ENCODE measurements around the gene ZNF385B.
"Not testable (repeated sequence)": the region's sequence is repeated elsewhere in the genome, so short reads cannot be mapped to it uniquely, and the experiment has no call there.

ZNF385B gene

DNA sequence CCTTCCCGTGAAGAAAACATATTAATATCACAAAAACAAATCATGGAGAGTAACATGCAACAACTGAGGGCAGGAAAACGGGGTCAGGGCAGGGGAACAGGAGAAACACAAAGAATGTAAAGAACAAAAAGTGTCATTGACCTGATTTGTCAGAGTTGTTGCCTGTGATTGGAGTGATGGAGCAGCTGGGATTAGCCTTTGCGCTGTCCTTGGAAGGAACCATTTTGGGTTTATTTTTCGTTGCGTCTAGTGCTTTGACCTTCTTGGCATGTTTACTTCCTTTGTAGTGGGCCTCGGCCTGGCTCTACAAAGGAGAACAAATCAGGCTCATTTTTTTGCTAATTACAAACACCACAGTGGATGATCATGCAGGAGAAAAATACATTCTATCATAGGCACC is 378.3 kb downstream of the ZNF385B start:
- Histone ChIP-seq H3K36me3 (ENCODE audit: control insufficient read depth, insufficient read depth, low read length) (no peaks in the 10 kb centered on the region), H3K27me3 (ENCODE audit: control insufficient read depth, insufficient read depth, low read length) (no peaks in the 10 kb centered on the region), H3K9me3 (ENCODE audit: control insufficient read depth, insufficient read depth, low read length) (no peaks in the 10 kb centered on the region), H3K9ac (ENCODE audit: low read depth, low read length) (no peak overlapping the region), H3K4me1 (ENCODE audit: control insufficient read depth, insufficient read depth, low read length) (no peaks in the 10 kb centered on the region), H3K4me3 (ENCODE audit: low read depth, low read length) (no peak overlapping the region)

DNA sequence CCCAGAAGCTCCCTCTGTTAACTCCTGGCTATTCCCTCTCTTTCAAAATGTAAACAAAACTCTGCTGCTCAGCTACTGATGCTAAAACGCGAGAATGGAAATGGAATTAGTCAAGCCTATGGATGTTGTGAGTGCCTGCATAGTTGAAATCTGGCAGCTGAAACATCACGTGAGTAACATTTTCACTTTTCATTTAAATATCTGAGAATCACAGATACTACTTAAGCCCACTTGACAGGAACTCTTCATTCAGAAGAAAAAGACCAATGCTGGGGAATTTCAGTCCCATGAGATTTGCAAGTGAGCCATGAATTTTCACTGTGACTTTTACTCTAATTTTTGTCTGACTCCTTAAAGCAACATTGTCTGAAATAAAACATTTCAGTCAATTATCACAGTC is 381.5 kb downstream of the ZNF385B start:
- H3K4me1 ChIP-seq (ENCODE audit: control insufficient read depth, insufficient read depth, low read length) = no peaks in the 10 kb centered on the region
- no peaks in the 10 kb centered on the region for H3K9me3 ChIP-seq (ENCODE audit: control insufficient read depth, insufficient read depth, low read length)
- no peaks in the 10 kb centered on the region for H3K36me3 ChIP-seq (ENCODE audit: control insufficient read depth, insufficient read depth, low read length)
- H3K9ac ChIP-seq (ENCODE audit: low read depth, low read length) = no peak overlapping the region
- no peak overlapping the region for H3K4me3 ChIP-seq (ENCODE audit: low read depth, low read length)
- H3K27me3 ChIP-seq (ENCODE audit: control insufficient read depth, insufficient read depth, low read length) = no peaks in the 10 kb centered on the region

DNA sequence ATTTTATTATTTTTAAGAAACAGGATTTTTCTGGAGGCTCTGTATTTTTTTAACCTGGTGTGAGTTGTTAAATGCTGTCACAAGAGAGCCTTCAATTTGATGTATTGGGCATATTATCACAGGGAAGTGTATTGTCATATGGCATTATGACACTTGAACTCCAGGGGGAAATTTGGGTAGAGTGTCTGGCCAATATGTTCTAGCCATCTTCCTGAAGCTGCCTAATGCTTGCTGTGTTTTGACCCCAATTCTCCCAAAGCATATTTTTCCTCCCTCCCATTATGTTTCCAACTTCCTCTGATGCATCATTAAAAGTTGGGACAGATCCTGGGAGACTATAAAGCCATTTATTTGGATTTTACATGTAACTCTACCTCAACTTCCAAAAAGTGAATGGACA is 382.6 kb downstream of the ZNF385B start:
- Histone ChIP-seq H3K4me1 (ENCODE audit: control insufficient read depth, insufficient read depth, low read length) (no peaks in the 10 kb centered on the region), H3K9ac (ENCODE audit: low read depth, low read length) (no peak overlapping the region), H3K4me3 (ENCODE audit: low read depth, low read length) (no peak overlapping the region), H3K9me3 (ENCODE audit: control insufficient read depth, insufficient read depth, low read length) (no peaks in the 10 kb centered on the region), H3K36me3 (ENCODE audit: control insufficient read depth, insufficient read depth, low read length) (no peaks in the 10 kb centered on the region), H3K27me3 (ENCODE audit: control insufficient read depth, insufficient read depth, low read length) (no peaks in the 10 kb centered on the region)

DNA sequence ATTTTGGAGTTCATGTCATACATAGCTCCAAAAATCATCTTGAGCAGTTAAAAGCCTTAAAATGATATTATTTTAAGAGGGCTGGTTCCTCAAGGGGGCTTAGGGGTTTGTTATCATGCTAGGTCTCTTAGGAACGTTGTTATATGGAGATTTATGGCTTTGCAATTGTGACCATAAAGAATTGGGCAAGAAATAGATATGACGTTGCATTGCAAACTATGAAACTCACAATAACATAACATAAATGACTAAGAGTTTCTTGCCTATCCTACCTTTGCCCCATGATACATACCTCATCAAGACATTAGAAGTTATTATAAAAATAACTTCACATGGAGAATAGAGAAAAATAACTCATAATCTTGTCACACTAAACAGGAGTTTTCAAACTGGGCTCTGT is 390.4 kb downstream of the ZNF385B start:
- Histone ChIP-seq H3K27me3 (ENCODE audit: control insufficient read depth, insufficient read depth, low read length) (no peaks in the 10 kb centered on the region), H3K4me1 (ENCODE audit: control insufficient read depth, insufficient read depth, low read length) (peaks cover 3% of the 10 kb centered on the region), H3K4me3 (ENCODE audit: low read depth, low read length) (no peak overlapping the region), H3K9ac (ENCODE audit: low read depth, low read length) (no peak overlapping the region), H3K36me3 (ENCODE audit: control insufficient read depth, insufficient read depth, low read length) (no peaks in the 10 kb centered on the region), H3K9me3 (ENCODE audit: control insufficient read depth, insufficient read depth, low read length) (no peaks in the 10 kb centered on the region)

DNA sequence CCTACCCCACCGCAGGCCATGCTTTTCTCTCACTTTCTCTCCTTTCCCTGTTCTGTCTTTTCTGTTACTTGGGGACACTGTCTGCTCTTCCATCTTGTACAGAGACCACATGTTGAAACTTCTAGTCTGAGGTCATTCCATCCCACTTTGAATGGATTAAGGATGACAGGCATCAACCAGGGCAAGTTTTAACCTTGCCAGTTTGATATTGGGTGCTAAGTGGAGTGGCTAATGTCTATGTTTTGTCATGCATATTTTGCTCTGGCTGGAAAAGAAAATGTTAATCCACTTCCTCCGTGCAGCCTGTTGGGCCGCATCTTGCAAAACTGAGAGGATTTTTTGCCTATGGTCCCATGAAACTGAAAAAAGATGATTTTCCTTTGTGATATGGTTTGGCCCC is 391.3 kb downstream of the ZNF385B start:
- Histone ChIP-seq H3K9me3 (ENCODE audit: control insufficient read depth, insufficient read depth, low read length) (no peaks in the 10 kb centered on the region), H3K4me3 (ENCODE audit: low read depth, low read length) (no peak overlapping the region), H3K36me3 (ENCODE audit: control insufficient read depth, insufficient read depth, low read length) (no peaks in the 10 kb centered on the region), H3K4me1 (ENCODE audit: control insufficient read depth, insufficient read depth, low read length) (peaks cover 3% of the 10 kb centered on the region), H3K27me3 (ENCODE audit: control insufficient read depth, insufficient read depth, low read length) (no peaks in the 10 kb centered on the region), H3K9ac (ENCODE audit: low read depth, low read length) (no peak overlapping the region)

DNA sequence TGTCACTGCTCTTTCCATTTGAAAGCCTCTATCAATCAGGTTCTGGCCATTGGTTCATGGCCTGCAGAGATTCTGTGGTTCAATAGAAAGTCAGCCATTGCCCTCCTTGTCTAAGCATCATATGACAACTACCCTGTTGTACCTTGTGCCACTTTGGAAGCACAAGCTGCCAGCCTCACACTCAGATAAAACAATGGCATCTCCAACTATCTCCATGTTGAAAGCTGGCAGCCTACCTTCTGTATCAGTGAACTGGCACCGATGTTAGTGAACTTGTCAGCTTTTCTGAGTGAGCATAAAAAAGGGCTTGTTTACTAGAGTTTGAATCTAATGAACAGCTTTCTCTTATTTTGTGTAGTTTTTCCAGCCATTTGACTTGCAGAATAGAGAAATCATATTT is 393.5 kb downstream of the ZNF385B start:
- Histone ChIP-seq H3K4me1 (ENCODE audit: control insufficient read depth, insufficient read depth, low read length) (peaks cover 3% of the 10 kb centered on the region), H3K9ac (ENCODE audit: low read depth, low read length) (no peak overlapping the region), H3K4me3 (ENCODE audit: low read depth, low read length) (no peak overlapping the region), H3K9me3 (ENCODE audit: control insufficient read depth, insufficient read depth, low read length) (no peaks in the 10 kb centered on the region), H3K36me3 (ENCODE audit: control insufficient read depth, insufficient read depth, low read length) (no peaks in the 10 kb centered on the region), H3K27me3 (ENCODE audit: control insufficient read depth, insufficient read depth, low read length) (no peaks in the 10 kb centered on the region)

DNA sequence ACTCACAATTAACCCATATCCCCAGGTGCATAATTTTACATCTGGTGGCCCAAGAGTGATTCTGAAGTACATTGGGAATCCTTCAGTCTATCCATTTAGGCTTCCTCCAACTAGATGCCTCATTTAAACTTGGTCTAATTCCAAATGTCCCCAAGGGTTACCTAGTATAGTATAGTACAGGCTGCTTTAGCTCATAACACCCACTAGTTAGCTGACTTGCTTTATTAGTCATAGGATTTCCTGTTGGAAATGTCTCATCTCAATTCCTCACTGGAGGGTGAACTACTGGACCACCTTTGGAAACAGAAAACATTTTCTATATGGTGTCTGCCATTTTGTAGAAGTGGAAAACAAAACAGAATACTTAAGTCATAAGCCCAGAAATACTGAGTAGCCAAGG is 394.3 kb downstream of the ZNF385B start:
- Histone ChIP-seq H3K9ac (ENCODE audit: low read depth, low read length) (no peak overlapping the region), H3K4me1 (ENCODE audit: control insufficient read depth, insufficient read depth, low read length) (peaks cover 3% of the 10 kb centered on the region), H3K27me3 (ENCODE audit: control insufficient read depth, insufficient read depth, low read length) (no peaks in the 10 kb centered on the region), H3K4me3 (ENCODE audit: low read depth, low read length) (no peak overlapping the region), H3K36me3 (ENCODE audit: control insufficient read depth, insufficient read depth, low read length) (no peaks in the 10 kb centered on the region), H3K9me3 (ENCODE audit: control insufficient read depth, insufficient read depth, low read length) (no peaks in the 10 kb centered on the region)

DNA sequence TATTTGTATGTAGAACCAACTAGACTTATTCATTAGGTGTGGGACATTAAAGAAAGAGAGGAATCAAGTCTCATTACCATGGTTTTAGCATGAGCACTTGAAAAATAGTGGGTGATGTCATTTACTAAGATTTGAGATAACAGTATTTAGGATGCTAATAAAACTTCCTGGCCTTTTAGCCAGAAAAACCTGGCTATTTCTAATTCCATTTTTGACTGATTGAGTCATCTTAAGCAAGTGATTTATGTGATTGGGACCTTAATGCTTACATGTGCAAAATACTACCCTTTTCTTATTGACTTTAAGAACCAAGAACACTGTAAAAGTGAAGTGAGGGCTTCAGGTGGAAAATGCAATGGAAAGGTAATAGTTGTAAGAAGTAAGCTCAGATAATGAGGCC is 400.0 kb downstream of the ZNF385B start:
- Histone ChIP-seq H3K27me3 (ENCODE audit: control insufficient read depth, insufficient read depth, low read length) (no peaks in the 10 kb centered on the region), H3K4me1 (ENCODE audit: control insufficient read depth, insufficient read depth, low read length) (no peaks in the 10 kb centered on the region), H3K4me3 (ENCODE audit: low read depth, low read length) (no peak overlapping the region), H3K9me3 (ENCODE audit: control insufficient read depth, insufficient read depth, low read length) (peaks cover 5% of the 10 kb centered on the region), H3K9ac (ENCODE audit: low read depth, low read length) (no peak overlapping the region), H3K36me3 (ENCODE audit: control insufficient read depth, insufficient read depth, low read length) (no peaks in the 10 kb centered on the region)

DNA sequence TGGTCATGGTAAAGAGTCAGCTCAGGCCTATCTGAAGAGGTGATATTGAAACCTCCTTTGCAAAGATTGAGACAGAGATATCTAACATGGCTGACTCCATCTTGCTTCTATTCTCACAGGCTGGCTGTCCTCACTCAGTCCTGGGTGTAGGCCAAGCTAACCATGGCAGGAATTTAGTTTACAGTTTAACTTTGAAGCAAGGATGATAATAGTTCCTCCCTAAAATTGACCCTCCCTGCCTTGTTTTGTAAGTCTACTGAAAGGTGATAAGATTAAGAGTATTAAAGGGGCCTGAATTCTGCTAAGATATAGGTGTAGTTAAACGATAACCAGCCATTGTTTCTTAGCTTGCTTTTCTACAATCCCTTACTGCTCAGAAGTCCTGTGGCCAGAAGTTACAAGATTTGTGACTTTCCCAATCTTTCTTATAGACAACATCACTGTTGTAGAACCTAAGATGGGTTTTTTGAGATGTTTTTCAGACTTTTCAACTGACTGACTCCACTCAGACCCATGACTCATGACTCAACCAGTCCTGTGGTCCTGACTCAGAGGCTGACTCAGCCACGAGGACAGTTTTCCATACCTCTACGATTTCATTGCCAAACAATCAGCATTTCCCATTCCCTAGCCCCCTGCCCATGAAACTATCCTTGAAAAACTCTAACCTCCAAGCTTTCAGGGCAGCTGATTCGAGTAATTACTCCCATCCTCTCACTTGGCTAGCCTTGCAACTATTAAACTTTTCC is 401.1 kb downstream of the ZNF385B start:
- Histone ChIP-seq H3K4me3 (ENCODE audit: low read depth, low read length) (no peak overlapping the region), H3K9ac (ENCODE audit: low read depth, low read length) (no peak overlapping the region), H3K9me3 (ENCODE audit: control insufficient read depth, insufficient read depth, low read length) (peaks cover 5% of the 10 kb centered on the region), H3K27me3 (ENCODE audit: control insufficient read depth, insufficient read depth, low read length) (no peaks in the 10 kb centered on the region), H3K36me3 (ENCODE audit: control insufficient read depth, insufficient read depth, low read length) (no peaks in the 10 kb centered on the region), H3K4me1 (ENCODE audit: control insufficient read depth, insufficient read depth, low read length) (no peaks in the 10 kb centered on the region)

DNA sequence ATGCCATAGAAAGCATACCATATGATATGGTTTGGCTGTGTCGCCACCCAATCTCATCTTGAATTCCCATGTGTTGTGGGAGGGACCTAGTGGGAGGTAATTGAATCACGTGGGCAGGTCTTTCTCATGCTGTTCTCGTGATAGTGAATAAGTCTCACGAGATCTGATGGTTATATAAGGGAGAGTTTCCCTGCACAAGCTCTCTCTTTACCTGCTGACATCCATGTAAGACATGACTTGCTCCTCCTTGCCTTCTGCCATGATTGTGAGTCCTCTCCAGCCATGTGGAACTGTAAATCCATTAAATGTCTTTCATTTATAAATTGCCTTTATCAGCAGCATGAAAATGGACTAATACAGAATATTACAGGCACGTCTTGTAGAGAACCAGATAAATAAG is 403.3 kb downstream of the ZNF385B start:
- not testable (repeated sequence) for H3K9ac ChIP-seq (ENCODE audit: low read depth, low read length); H3K9me3 ChIP-seq (ENCODE audit: control insufficient read depth, insufficient read depth, low read length); H3K4me3 ChIP-seq (ENCODE audit: low read depth, low read length); H3K36me3 ChIP-seq (ENCODE audit: control insufficient read depth, insufficient read depth, low read length); H3K27me3 ChIP-seq (ENCODE audit: control insufficient read depth, insufficient read depth, low read length); H3K4me1 ChIP-seq (ENCODE audit: control insufficient read depth, insufficient read depth, low read length)

DNA sequence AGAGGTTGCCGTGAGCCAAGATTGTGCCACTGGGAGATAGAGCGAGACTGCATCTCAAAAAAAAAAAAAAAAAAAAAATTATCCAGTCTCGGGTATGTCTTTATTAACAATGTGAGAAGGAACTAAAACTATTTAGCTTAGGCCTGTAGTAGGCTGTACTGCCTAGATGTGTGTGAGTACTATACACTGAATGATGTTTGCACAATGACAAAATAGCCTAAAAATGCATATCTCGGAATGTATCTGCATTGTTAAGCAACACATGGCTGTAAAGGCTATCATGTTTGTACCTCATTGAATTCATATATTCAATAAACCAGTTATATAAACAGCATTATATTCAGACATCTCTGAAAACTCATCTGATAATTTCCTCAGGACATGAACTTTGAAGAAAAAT is 405.6 kb downstream of the ZNF385B start:
- Histone ChIP-seq H3K36me3 (ENCODE audit: control insufficient read depth, insufficient read depth, low read length) (no peaks in the 10 kb centered on the region), H3K4me1 (ENCODE audit: control insufficient read depth, insufficient read depth, low read length) (no peaks in the 10 kb centered on the region), H3K9ac (ENCODE audit: low read depth, low read length) (no peak overlapping the region), H3K9me3 (ENCODE audit: control insufficient read depth, insufficient read depth, low read length) (peaks cover 5% of the 10 kb centered on the region), H3K27me3 (ENCODE audit: control insufficient read depth, insufficient read depth, low read length) (no peaks in the 10 kb centered on the region), H3K4me3 (ENCODE audit: low read depth, low read length) (no peak overlapping the region)

DNA sequence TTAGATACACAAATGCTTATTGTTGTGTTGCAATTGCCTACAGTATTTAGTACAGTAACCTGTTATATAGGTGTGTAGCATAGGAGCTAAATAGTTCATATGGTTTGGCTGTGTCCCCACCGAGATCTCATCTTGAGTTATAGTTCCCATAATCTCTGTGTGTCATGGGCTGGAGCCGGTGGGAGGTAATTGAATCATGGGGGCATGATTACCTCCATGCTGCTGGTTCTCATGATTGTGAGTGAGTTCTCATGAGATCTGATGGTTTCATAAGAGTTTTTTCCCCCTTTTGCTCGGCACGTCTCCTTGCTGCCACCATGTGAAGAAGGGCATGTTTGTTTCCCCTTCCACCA is 406.3 kb downstream of the ZNF385B start:
- no peak overlapping the region for H3K4me3 ChIP-seq (ENCODE audit: low read depth, low read length)
- no peaks in the 10 kb centered on the region for H3K27me3 ChIP-seq (ENCODE audit: control insufficient read depth, insufficient read depth, low read length)
- H3K9me3 ChIP-seq (ENCODE audit: control insufficient read depth, insufficient read depth, low read length) = peaks cover 5% of the 10 kb centered on the region
- H3K36me3 ChIP-seq (ENCODE audit: control insufficient read depth, insufficient read depth, low read length) = no peaks in the 10 kb centered on the region
- H3K4me1 ChIP-seq (ENCODE audit: control insufficient read depth, insufficient read depth, low read length) = no peaks in the 10 kb centered on the region
- H3K9ac ChIP-seq (ENCODE audit: low read depth, low read length) = no peak overlapping the region

Measured in iPS-15b (cell line).